T47D (cell line): ENCODE measurements around the gene KCNJ1.

Experiments used
- DNase-seq, 2 experiments: peaks; one replicate each; pipeline versions ENCODE4 v3.0.0 to v3.0.0-alpha.2; 2011 to 2012; ENCODE audit warnings: low read depth in 1 of 2, low spot score in 1 of 2
- JUND ChIP-seq: IDR thresholded peaks from 2 replicates; pipeline ENCODE4 v1.6.1; 2012; ENCODE audit warnings: low read depth
- in situ Hi-C: cut with HindIII; loops from 2 replicates; pipeline ENCODE4 v1.10.0; 2016; ENCODE audit warnings: low sequenced_read_pairs, low pct_unique_long_range_greater_than_20kb

Gene KCNJ1

DNA sequence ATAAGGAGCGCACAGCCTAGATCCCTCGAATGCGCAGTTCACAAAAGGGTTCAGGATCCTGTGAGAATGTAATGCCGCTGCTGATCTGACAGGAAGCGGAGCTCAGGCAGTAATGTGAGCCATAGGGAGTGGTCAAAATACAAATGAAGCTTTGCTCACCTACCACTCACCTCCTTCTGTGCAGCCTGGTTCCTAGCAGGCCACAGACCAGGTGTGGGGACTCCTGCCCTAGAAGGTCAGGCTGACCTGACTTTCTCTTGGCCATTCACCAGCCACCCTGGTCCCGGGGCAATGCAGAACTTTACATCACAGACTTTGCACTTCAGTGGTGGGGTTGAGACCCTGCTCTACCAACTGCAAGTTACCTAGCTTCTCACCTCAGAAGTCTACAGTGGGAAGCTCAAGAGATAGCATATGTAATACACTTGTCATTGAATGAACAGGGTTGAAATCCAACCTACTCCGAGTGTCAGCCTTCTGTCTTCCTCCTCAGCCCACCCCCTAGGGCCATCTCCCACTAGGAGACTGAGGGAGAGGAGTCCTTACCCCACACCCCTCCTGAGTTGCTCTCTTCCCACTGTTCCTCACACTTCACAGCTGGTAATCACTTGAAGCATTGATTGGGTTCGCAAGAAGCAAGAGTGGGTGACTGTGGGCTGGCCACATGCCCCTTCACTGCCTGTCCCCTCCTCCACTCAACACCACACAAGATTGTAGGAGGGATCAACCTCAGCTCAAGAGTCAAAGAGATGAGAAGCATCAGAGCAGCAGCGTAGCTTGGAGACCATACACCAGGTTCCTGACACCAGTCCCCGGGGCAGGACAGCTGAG, 2.0 kb upstream of the KCNJ1 start:
- in situ Hi-C loops: no loop called here
- DNase-seq: peak in 1 of 2 experiments; percentile 66
- TF ChIP-seq JUND: no peak

GRCh38 chr11:128865490-128865889, 1.6 kb downstream of the KCNJ1 start:
- DNase-seq: no peak
- TF ChIP-seq JUND: no peak
- in situ Hi-C loops: no loop called here

GRCh38 chr11:128862908-128863660, 4.0 kb downstream of the KCNJ1 start:
- DNase-seq: no peak
- in situ Hi-C loops: no loop called here
- TF ChIP-seq JUND: no peak

DNA sequence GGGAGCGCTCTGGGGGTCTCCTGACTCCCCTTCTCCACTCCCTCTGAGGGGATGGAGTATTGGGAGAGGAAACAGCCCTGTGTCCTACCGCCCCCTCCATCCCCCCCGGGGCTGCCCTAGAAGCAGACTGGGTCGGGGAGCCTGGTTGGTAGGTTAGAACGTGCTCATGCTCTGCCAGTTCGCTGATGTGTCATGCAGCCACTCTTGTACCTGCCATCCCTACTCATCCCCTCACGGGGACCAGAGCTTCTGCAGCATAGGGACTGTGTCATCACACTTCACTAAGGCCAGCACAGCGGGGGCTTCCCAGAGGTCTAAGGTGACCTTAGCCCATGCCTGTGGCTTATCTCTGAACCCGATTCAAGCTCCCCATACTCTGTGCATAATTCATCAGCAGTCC, 4.7 kb downstream of the KCNJ1 start:
- no peak for TF ChIP-seq JUND
- no peak for DNase-seq
- in situ Hi-C loops: no loop called here

DNA sequence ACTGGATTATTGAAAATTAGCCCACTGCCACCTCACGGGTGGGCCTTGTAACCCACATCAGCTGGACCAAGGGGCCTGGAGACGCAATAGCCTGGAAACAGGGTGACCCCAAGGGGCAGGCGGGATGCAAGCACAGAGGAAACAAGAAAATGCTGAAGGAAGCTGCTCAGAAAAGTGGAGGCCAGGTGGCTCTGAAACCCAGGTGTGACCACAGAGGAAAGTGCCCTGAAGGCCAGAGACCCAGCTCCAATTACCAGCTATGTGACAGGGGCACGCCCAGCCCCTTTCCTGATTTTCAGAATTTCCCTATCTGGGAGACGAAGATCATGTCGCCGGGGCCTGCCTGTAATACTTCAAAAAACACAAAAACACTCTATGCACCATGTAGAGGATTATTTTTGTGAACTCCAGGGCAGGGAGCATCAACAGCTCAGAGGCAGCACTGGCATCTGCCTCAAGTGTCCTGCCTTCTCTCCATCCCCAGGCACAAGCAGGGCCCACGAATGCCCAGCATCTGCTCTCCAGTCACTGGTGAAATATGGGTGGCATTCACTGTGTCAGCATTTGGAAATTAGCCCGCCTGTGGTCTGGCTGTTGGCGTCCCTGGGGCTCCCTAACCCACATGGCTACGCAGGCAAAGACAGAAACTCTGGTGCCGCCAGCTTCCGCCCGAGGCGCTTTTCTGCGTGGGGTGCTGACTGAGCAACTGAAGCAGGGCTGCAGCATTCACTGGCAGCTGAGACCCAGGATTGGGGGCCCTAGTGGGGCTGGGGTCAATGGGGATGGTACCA, 6.3 kb downstream of the KCNJ1 start:
- no peak for TF ChIP-seq JUND
- in situ Hi-C loops: no loop called here
- no peak for DNase-seq

DNA sequence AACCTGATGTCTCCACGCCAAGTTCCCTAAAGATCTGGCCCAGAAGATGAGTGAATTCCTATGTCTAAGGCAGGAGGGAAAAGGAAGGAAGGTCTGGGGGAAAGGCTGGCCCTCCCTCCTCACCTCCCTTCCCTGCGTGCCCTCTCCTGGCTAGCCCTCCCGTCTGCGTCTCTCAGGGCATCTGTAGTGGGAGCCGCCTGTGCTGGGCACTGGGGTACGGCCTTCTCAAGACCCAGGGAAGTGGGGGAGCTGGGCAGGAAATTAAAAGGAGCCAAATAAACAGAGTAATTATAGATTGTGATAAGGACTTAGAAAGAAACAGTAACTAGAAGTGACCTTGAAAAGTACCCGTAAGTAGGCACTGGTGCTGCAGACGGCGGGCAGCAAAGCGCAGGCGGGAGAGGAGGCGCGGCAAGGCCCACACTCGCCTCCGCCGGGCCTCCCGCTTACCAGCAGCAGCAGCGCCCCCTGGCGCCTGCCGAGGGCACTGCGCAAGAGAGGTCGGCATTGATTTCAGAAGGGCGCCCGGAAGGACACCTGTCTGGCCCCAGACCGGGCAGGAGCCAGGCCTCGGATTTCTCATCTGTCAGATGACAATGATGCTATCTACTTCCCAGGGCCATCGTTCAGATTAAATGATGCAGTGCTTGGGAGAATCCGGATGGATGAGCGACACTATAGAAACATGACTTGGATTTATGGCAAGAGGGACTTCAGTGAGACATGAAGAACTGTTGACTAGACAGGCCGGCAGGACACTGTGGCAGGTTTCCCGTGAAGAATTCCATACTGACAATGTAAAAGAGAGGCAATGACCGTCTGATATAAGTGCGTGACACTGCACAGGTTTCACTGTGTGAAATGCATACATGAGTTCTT, 7.3 kb downstream of the KCNJ1 start:
- in situ Hi-C loops: no loop called here
- TF ChIP-seq JUND: no peak
- peak; percentile 60 to 85 for DNase-seq

GRCh38 chr11:128857341-128857740, 9.8 kb downstream of the KCNJ1 start:
- in situ Hi-C loops: no loop called here

GRCh38 chr11:128856241-128856640, 10.9 kb downstream of the KCNJ1 start:
- DNase-seq: no peak
- TF ChIP-seq JUND: no peak
- in situ Hi-C loops: no loop called here

More at GRCh38 chr11:128857341-128857740, 9.8 kb downstream of the KCNJ1 start:
- no peak for DNase-seq
- no peak for TF ChIP-seq JUND

- in situ Hi-C loops: no loop called here
- DNase-seq: no peak
- TF ChIP-seq JUND: no peak
These were observed 12.3 kb downstream of the KCNJ1 start for GRCh38 chr11:128854841-128855240.

GRCh38 chr11:128853559-128853958, 13.5 kb downstream of the KCNJ1 start:
- in situ Hi-C loops: no loop called here
- DNase-seq: no peak

DNA sequence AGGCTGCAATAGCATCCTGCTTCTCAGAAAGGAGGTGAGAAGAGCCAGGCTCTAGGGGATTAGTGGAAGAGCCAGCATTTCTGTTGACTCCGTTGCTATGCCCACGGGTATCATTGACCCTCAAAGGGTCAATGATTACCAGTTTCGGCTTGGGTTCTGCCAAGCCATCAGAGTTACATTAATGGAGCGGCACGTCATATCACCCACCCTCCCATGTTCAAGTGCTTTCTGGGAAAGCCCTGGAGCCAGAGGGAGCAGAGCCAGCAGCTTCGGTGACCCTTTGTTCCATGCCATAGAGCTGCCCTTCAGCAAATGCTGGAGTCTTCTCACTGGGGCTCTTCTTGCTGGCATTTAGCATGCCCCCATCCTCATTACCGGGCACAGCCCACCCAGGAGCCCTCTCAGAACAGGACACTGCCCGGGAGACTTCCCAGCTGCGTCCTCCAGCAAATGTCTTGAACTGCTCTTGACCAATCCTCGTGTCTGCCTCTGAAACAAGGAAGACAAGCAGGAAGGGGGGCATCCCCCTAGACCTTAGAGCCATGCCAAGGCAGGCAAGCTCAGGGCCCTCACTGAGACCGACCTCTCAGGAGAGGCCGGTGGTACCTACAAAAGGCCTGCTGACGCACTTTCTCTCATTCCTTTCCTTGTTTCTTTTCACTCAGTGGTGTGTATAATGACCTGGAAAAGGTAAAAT, 14.6 kb downstream of the KCNJ1 start:
- in situ Hi-C loops: no loop called here
- no peak for DNase-seq
- TF ChIP-seq JUND: no peak

More at GRCh38 chr11:128853559-128853958, 13.5 kb downstream of the KCNJ1 start:
- no peak for TF ChIP-seq JUND
